Fibroblast of lung (primary cell): ENCODE measurements around the gene STRC.
"Not testable (repeated sequence)": the region's sequence is repeated elsewhere in the genome, so short reads cannot be mapped to it uniquely, and the experiment has no call there.

ENCODE experiments used
- CTCF ChIP-seq, 2 donors: IDR thresholded peaks in 1 of 2; conservative IDR thresholded peaks in 1 of 2; 1 replicate in 1 of 2; 2 replicates in 1 of 2; pipeline ENCODE4 v1.5.1; 2011 to 2012; ENCODE audit warnings: low read length in 2 of 2, control low read depth in 1 of 2, inconsistent platforms in 1 of 2, low read depth in 1 of 2, mild to moderate bottlenecking in 1 of 2
- EZH2 ChIP-seq: IDR thresholded peaks from 2 replicates; pipeline ENCODE4 v1.5.1; 2012; ENCODE audit warnings: low read length, control low read depth, mild to moderate bottlenecking; ENCODE audit errors: missing control alignments

DNA sequence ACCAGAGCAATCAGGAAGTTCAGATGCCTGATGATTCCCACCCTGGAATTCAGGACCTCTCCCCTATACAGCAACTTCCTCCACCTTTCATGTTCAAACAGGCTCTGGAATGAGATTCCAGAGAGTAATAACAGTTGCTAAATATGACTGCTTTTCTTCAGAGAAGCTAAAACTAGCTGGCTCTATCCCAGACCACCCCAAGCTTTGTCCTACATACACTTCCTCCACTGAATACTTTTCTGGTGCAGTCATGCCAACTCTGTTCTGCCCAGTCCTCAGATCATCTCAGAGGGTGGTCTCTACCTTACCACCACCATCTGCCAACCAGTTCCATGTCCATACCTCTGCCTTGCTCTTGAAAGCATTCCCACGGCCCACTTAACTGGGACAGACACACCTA lies 47.6 kb upstream of the STRC start:
- TF ChIP-seq CTCF (conservative IDR thresholded peaks at IDR 0.05 in 1 of 2, IDR thresholded peaks at IDR 0.05 in 1 of 2; ENCODE audit: low read depth in 1 of 2, low read length in 2 of 2); EZH2: not testable (repeated sequence)
